Activated T-cell treated with anti-CD3 and anti-CD28 coated beads, Interleukin-2, amount 50 U/mL, for 48 hours (primary cell): ENCODE measurements around the gene P3H4.
A peak's percentile ranks its signal among the peaks of the same experiment; 100 is the strongest.

Source experiments
- DNase-seq, 2 experiments: peaks; one replicate each; pipeline ENCODE4 v3.0.0-alpha.2; 2020

The P3H4 gene

DNA sequence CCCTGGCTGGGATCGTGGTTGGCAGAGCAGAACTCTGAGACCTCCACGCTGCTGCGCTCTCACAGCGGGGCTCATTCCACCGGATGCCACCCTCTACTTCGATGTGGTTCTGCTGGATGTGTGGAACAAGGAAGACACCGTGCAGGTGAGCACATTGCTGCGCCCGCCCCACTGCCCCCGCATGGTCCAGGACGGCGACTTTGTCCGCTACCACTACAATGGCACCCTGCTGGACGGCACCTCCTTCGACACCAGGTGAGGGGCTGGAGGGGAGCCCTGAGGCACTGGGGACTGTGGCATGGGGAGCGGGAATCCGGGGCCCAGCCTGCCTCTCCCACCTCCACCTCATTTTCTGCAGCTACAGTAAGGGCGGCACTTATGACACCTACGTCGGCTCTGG, 6.3 kb upstream of the P3H4 start:
- no peak for DNase-seq

DNA sequence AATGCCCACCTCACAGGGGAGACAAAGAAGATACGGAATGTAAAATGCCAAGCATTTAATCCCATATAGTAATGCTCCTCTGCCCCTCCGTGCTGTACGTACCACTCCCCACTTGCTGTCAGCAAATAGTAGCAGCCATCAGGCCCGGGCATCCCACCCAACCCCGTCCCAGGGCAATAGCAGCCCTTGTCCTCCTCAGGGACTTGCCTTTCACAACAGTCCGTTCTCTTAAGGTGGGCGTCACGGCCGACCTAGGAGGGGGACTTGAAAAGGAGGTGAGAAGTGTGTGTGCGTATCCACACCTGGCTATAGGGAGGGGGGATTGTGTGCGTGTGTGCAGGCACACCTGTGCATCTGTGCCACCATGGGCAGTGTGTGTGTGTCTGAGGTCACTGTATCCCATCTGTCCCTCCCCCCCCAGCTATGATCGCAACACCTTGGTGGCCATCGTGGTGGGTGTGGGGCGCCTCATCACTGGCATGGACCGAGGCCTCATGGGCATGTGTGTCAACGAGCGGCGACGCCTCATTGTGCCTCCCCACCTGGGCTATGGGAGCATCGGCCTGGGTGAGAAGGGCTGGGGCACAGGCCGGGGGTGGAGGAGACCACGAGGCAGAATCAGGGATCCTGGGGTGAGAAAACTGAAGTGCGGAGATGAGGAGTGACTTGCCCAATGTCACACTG, 5.0 kb upstream of the P3H4 start:
- DNase-seq, result no peak

DNA sequence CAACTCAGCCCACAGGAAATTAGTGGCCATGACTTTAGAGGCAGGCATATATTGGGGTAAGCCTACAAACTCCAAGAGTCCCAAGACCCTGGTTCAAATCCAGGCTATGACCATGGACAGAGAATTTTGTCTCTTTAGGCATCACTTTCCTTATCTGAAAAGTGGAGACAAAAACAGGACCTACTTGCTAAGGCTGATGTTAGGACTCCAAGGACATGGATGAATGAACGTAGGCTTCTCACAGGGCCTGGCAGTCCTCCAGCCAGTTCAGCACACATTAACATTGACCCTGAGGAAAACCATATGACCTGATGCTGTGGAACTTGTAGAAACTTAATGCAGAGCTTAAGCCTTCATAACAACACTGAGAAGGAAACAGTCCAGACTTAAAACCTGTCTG, 2.4 kb upstream of the P3H4 start:
- DNase-seq, result no peak

DNA sequence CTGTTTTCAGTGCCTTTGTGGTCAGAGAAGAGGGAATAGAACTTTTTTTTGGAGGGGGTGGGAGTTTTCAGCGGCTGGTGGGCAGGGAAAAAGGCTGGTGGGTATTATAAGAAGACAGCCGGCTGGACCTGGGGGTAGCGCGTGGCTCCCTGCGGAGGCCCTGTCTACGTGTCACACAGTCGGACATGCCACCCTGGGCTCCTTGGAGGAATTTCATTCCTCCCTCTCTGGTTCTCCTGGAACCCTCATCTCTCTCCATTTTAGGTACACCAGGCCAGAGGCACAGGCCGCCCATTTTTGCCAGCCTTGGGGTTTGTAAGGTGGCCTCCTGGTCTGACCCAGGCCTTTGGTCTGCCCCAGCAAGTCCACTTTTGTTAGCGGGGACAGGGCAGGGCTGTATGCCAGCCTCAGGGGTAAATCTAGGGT, 2.0 kb upstream of the P3H4 start:
- DNase-seq, result no peak

DNA sequence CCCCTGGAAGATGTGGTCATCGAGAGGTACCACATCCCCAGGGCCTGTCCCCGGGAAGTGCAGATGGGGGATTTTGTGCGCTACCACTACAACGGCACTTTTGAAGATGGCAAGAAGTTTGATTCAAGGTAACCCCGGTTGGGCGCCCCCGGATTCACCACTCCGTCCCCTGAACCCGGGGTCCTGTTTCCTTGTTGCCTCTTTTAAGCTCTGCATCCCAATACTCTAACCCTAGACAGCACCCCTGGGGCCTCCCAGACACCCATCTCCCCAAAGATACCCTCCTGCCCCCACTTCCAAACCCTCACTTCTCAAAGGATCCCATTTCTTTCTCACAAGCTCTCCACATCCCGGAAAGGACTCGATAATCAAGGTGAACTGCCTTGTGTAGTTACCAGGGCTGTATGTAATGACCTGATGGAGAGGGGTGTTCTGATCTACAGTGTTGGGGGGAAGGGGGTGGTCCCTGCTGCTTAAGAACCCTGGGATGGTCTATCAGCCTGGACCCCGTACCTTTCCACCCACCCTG, 1.5 kb upstream of the P3H4 start:
- no peak for DNase-seq

DNA sequence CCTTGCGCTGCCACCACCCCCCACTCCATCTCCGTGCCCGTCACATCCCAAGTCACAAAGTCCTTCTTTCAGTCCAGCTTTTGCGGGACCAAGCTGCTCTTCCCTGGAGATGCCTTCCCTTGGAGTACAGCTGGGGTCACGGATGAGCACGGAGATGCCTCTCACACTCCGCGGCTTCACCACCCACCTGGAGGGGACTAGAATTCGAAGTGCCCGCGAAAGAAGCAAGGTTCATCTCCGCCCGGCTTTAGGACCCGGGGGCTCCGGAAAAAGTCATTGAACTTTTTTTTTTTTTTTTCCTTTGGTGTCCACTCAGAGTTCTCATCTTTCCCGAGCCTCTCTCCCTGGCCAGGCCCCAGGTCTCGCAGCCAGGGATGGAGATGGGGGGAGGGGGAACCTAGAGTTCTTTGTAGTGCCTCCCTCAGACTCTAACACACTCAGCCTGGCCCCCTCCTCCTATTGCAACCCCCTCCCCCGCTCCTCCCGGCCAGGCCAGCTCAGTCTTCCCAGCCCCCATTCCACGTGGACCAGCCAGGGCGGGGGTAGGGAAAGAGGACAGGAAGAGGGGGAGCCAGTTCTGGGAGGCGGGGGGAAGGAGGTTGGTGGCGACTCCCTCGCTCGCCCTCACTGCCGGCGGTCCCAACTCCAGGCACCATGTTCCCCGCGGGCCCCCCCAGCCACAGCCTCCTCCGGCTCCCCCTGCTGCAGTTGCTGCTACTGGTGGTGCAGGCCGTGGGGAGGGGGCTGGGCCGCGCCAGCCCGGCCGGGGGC, 817 bp upstream of the P3H4 start, which contains the start of gene FKBP10:
Gene FKBP10 (plus strand): TSS at position 624 of the 771 bp plus-strand sequence. CDS start 31 bp downstream, at position 655.
- peak; percentile 55 to 62 for DNase-seq

DNA sequence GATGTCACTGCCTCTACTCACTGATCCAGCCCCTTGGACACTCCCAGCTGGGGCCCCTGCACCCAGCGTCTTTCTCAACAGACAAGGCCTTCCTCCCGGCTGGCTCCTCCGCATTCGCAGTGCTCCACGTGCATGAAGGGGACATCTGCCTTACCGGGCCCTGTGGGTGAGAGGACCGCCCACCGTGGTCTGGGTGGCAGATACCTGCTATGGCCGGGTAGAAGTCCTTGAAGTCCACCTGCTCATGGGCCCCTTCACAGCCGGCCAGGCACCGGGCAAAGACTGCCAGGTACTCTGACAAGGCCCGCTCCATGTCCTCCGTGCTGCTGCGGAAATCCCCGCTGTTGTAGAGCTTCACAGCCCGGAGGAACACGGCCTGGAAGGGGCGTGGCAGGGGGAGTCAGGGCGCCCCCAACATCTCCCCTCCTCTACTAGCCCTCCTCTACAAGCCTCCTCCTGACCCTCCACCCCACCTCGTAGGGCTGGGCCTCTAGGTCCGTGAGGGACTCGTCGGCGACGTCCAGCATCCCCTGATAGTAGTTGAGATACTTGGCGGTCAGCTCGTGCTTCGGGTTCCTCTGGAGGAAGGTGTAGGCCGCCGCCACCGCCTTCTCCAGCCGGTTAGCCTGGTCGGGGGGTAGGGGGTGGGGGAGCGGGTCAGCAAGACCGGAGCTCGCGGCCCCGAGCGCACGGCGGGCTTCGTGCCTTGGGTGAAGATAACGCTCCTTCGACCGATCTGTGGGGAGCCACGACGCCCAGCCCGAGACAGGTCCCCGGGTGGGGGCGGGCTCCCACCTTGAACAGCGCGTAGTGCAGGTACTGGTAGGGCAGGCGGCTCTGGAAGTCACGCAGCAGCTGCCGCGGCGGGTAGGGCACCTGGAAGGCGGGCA, 845 bp downstream of the P3H4 start:
- DNase-seq, result no peak

DNA sequence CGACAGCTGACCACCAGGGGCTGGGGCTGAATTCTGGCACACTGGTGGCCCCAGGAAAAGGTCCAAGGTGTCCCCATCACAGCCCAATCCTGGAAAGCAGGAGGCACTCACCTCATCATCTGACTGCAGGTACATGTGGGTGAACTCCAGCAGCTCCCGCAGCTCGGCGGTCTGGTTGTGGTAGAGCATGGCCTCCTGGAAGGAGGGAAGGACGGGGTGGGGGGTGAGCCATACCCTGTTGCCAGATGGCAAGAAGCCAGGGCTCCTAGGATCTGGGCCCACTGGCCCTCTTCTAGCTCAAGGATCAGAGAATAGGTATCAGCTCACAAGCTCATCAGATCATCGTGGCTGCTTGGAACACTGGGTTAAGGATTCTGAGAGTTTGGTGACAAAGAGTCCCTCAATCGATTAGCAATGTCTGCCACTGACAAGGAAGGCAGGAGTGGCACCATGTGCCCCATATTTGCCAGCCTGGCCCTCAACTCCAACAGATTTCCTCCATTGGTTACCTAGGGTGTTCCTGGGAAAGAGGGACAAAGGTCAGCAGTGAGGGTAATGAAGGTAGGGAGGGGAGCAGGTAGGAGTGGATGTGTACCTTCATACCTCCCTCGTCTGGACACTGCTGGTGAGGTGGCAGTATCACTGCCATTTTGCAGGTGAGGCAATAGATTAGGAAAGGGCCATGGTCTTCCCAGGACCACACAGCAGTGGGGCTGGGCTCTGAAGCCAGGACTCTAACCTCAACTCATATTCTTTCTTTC, 4.9 kb downstream of the P3H4 start:
- DNase-seq, result no peak

DNA sequence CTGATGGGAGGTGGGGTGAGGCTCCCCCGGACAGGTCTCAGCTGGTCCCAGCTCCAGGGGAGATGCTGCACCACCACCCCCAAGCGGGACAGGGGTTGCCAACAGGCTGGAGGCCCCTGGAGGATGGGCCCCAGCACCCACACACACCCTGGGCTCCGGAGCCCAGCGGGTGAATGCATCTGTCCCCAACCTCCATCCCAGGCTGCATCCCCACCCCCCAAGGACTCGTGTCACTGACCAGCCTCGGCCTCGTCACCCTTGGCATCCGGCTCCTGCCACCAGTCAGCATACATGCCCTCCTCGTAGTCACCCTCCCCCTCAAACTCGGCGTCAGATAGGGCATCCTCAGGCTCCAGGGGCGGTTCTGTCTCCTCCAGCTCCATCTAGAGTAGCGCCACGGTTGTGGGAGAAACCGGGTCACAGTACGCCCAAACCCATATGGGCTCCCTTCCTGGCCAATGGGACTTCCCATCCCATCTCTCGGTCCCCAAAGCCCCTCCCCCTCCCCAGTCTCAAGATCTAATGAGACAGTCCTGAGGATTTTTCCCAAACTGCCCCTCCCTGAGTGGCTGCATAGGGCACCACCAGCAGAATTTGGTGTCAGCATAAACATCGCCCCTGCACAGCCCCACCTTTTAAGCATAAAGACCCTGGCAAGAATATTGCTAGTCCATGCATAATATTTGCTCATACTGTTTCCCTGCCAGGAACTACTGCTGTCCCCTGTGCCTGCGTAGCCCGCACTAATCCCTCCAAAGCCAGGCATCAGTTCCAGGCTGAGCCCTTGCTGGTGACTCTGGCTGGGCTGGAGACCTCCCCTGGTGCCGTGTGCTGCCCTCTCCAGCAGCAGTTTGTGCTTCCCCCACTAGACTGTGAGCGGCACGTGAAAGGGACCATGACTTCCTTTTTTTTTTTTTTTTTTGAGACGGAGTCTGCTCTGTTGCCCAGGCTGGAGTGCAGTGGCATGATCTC, 8.4 kb downstream of the P3H4 start:
- DNase-seq, result no peak

DNA sequence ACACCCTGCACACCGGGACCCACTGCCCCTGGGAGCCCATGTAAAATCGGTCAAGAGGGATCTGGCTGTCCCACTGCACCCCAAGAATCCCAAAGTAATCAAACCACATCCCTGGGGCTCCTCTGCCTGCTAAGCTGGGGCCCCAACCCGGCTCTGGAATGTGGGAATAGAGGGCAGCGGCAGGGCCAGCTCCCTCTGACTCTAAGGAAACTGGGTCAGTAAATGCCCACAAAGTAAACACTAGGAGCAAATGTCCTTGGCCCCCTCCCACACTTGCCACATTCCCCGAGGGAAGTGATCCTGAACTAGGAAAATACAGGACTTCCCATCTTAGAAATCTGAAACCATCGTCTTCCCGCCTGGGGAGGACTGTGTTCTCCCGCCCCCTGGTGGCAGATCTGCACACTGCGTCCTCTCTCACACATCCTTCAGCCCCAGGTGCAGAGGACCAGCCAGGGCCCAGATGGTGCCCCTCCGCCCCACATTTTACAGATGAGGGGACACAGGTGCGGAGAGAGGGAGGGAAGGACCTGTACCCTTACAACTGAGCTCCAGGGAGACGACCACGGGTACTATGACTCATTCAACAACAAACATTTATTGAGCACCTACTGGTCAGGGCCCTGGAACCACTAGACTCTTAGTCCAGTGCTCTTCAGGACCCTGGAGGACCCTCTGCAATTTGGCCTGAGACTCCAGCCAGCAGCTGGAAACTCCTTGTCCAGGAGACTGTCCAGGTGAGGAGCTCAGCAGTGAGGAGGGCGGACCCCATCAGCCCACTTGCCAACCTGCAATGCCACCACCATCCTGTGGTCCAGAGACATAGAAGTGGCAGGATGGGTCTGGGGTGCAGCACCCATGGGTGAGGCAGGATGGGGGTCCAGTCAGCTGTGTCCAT, 10.1 kb downstream of the P3H4 start:
- DNase-seq, result peak; percentile 83 to 84

DNA sequence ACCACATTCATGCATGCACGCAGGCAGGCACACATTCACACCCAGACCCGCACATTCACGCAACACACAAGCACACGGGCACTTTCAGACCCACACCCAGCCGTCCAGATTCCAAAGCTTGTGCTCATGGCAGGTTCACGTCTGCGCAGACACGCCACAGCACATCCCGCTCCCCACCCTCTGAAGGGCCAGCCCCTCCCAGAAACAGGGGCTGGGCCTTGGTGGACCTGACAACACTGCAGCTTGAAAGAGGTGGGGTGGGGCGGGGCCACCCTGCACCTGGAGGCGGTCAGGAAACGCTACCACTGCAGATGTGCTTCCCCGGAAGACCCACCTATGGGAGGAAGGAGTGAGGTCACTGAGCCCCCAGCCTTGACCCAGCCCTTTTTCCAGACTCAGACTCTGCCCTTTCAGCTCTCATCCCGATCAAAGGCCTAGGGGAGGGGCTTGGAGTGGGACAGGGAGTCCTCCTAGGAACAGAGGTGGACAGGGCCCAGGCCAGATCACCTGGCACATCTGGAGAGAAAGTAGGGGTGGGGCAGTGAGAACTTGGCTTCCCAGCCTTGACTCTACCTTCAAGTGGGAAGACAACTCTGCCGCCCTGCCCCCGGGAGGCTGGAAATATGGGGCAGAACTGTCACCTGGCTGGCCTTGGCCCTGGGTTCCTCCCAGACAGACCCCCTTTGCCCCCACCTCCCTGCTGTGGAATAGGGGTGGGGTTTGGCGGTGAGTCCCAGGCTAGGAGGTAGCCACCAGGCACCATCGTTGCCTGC, 11.0 kb downstream of the P3H4 start:
- no peak for DNase-seq

DNA sequence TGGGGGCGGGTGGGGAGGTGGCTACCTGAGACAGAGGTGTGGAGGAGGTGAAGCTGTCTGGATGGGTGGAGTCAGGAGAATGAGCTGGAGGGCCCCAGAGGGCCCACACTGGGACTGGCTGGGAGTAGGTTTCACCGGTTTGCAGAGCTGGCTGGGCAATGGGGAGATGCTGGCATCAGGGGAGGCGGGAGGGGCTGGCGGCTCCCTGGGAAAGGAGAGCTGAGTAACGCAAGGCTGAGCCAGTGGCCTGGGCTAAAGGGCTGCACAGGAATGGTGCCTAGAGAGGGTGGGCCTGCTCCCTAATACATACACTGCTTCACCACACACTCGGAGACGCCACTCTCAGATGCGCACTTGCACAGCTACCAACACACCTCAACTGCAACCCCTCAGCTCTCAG, 12.4 kb downstream of the P3H4 start:
- DNase-seq, result no peak

DNA sequence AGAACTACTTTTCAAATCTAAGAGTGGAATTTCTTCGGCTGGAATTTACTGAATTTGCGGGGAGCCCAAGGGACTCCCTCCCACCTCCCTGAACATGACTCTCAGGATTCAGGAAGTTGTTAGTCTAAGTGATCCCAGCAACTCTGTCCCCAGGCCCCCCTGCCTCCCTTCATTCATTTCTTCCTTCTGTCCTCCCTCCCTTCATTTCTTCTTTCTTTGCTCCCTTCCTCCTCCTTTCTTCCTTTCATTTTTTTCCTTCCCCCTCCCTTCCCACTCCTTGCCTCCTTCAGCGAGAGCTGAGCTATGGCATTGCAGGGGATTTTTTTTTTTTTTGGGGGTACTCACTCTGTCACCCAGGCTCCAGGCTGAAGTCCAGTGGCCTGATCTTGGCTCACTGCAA, 14.4 kb downstream of the P3H4 start:
- DNase-seq, result no peak

DNA sequence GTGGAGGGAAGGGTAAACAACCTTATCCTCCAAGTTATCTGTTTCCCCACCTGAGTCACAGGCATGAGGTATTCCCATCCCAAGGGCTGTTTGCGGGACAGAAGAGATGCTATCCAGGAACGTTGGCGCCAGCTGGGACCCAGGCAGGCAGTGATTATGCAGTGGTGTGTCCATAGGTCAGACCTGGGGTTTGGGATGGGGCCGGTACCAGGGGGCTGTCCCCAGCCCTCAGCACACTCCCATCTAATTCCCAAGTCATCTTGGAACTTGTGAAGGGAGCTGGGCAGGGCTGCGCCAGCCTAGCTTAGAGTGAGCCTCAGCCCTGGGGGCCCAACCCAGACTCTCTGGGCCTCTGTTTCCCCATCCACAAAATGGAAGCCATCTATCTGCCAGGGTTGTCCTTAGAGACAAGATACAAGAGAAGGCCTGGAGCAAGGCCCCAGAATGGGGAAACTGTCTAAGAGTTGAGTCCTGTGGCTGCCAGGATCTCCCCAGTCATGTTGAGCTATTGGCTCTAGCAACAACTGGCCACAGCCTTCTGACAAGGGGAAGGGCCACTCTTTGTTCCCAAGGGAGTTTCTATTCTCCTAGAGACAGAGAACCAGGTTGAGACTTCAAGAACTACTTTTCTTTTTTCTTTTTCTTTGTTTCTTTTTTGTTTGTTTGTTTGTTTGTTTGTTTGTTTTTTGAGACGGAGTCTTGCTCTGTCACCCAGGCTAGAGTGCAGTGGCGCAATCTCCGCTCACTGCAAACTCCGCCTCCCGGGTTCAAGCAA, 15.4 kb downstream of the P3H4 start:
- DNase-seq, result no peak

DNA sequence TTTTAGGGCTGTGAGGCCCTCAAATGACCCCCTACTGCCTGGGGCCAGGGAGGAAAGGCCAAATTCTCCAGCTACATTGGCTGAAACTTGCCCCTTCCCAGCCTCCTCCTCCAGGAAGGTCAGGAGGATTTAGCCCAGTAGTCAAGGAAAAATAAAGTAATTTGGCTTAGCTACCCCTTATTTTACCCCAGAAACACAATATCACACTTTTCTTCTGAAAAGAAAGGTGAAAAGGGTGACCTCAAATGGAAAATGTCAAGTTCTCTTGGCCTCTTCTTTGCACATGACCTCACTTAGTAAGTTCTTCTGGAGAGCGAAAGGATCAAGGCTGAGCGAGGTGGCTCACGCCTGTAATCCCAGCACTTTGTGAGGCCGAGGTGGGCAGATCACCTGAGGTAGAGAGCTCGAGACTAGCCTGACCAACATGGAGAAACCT, 17.2 kb downstream of the P3H4 start:
- no peak for DNase-seq

DNA sequence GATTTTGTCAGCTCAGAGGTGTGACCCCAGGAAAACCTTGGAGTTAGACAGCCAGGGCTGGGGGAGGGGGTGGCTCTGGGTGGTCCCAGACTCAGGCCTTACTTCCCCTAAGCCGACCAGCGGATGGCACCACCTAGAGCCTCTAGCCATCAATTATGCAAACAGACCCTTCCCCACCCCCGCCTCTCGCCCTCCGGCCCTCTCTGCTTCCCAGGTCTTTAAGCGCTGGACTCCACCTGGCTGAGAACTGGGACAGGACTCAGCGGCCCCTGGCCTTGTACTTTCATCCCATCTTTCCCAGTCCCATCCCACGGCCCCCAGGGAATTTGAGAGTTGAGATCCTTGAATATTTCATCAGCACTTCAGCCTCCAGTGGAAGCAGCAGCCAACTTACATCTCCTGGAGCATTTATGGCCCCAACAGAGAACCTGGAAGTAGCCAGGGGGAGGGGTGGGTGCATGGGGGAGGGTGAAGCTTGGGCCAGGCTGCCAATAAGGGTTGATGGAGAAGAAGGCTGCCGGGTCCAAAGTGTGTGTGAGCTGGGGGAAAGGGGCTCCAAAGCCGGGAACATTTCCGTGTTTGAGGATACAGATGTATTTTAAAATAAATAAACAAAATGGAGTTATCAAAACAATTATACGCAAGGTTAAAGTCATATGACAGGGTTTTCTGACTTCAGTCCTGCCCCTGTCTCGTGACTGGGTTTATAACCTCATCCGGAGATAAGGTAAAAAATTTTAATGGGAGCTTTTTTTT, 17.8 kb downstream of the P3H4 start:
- no peak for DNase-seq
